Neural crest cell (in vitro differentiated cells): ENCODE results near the gene LTB. TPM values are rescaled to one million over a fixed set of nuclear protein-coding genes. Genes with fewer than 3 reads are reported as not detected.
A peak's percentile ranks its signal among the peaks of the same experiment; 100 is the strongest.

ENCODE experiments used
- DNase-seq: peaks from one replicate; pipeline ENCODE4 v3.0.0; 2021; ENCODE audit warnings: low read depth, mixed read lengths, low spot score
- H3K27ac Mint-ChIP-seq: one replicate; pipeline ENCODE4 v1.8.0; 2021; ENCODE audit warnings: mild to moderate bottlenecking, mixed read lengths; ENCODE audit not compliant: unreplicated experiment
- H3K27me3 Mint-ChIP-seq: 2 replicates; pipeline ENCODE4 v1.8.0; 2021; ENCODE audit warnings: low read depth, mild to moderate bottlenecking, mixed read lengths
- H3K36me3 Mint-ChIP-seq: 2 replicates; pipeline ENCODE4 v1.8.0; 2021; ENCODE audit warnings: low read depth, mild to moderate bottlenecking, mixed read lengths
- H3K4me1 Mint-ChIP-seq: 2 replicates; pipeline ENCODE4 v1.8.0; 2021; ENCODE audit warnings: mixed read lengths
- H3K4me3 Mint-ChIP-seq: one replicate; pipeline ENCODE4 v1.8.0; 2021; ENCODE audit warnings: mild to moderate bottlenecking, mixed read lengths
- H3K9me3 Mint-ChIP-seq: 2 replicates; pipeline ENCODE4 v1.8.0; 2021; ENCODE audit warnings: mixed read lengths
- total RNA-seq: library from RNA; stranded (reverse); gene quantifications from 2 replicates; pipeline ENCODE4 v1.2.1, GENCODE V29; 2021
- TF ChIP-seq, protein P1 (sequence below): fragments of 200-600 bp; sonication (generic); conservative IDR thresholded peaks from 2 replicates; pipeline ENCODE4 v1.5.0; 2021; ENCODE audit warnings: antibody characterized with exemption, mild to moderate bottlenecking

The LTB gene
- total RNA-seq, 1 donor from 2014 or later, result not detected

DNA sequence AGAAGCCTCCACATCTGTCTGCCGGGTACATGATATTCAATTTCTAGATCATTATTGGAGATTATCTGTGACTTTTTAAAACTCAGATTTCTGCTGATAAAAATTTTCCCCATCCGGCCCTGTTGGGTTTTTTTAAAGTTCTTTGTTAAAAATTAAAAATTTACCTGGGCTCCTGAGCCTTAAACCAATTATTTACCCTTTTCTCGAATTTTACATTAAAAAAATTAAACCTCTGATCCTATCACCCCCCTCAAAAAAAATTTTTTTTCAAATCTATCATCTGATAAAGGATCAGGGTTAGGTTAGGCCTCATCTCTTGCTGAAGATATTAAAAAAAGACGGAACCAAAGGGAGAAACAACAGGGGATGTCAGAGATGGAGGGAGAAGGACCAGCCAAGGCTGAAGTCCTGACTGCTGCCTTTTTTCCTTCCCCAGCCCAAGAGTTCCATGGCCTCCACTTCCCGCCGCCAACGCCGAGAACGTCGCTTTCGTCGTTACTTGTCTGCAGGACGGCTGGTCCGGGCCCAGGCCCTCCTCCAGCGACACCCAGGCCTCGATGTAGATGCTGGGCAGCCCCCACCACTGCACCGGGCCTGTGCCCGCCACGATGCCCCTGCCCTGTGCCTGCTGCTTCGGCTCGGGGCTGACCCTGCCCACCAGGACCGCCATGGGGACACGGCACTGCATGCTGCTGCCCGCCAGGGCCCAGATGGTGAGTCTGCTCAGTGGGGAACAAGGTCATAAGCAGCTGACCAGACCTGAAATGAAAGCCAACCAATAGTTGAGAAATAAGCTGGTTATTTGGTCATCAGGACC is 34.3 kb downstream of the LTB start:
- DNase-seq, result no peak
- TF ChIP-seq, protein P1, sequence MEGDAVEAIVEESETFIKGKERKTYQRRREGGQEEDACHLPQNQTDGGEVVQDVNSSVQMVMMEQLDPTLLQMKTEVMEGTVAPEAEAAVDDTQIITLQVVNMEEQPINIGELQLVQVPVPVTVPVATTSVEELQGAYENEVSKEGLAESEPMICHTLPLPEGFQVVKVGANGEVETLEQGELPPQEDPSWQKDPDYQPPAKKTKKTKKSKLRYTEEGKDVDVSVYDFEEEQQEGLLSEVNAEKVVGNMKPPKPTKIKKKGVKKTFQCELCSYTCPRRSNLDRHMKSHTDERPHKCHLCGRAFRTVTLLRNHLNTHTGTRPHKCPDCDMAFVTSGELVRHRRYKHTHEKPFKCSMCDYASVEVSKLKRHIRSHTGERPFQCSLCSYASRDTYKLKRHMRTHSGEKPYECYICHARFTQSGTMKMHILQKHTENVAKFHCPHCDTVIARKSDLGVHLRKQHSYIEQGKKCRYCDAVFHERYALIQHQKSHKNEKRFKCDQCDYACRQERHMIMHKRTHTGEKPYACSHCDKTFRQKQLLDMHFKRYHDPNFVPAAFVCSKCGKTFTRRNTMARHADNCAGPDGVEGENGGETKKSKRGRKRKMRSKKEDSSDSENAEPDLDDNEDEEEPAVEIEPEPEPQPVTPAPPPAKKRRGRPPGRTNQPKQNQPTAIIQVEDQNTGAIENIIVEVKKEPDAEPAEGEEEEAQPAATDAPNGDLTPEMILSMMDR, result no peak
- H3K9me3 Mint-ChIP-seq, result no peaks in the 10 kb centered on the region
- H3K27me3 Mint-ChIP-seq, result no peaks in the 10 kb centered on the region
- peaks cover 40% of the 10 kb centered on the region for H3K4me1 Mint-ChIP-seq
- no peaks in the 10 kb centered on the region for H3K36me3 Mint-ChIP-seq
- peak overlapping the region; percentile 87 for H3K4me3 Mint-ChIP-seq
- peak overlapping the region; percentile 91 for H3K27ac Mint-ChIP-seq

DNA sequence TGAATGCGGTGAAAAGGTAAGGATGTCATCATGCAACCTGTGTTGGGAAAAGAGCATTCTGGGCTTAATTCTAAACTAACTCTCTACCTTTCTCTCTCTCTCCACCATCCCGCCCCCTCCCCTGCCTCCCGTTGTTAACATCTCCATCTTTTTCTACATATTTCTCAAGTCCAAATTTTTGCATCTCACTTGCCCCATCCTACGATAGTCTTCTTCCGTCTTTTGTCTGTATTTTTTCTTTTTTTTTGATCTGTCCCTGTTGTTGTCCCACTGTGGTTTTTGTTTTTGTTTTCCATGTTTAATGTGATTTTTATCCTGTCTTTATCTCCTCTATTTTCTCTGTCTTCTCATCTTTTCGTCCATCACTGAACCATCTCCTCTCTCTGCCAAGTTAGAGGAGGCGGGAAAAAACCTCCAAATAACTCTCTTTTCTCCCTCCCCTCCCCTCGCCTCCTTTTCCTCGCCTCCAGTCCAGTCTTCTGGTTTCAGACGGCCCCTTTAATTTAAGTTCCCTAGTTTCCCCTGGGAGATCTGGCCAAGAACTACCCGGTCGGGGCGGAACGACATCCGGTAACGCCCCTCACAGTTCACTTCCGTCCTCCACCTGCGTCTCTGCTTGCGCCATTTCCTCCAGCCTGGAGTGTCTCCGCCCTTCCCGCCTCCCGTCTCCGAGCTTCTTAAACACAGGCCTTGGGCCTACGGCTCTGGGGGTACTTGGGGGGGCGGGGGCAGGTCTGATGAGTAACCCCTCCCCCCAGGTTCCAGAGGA is 35.1 kb downstream of the LTB start, which contains the start of gene NFKBIL1:
TSS of gene NFKBIL1 (plus strand) at position 651 of the 769 bp plus-strand sequence. CDS start at position 738, 87 bp downstream.
- TF ChIP-seq, protein P1, result peak; percentile 7
- peak within 1 kb of the TSS; percentile 87 for H3K4me3 Mint-ChIP-seq
- H3K27me3 Mint-ChIP-seq, result no peaks in the 10 kb centered on the region
- peak; percentile 79 for DNase-seq
- H3K27ac Mint-ChIP-seq, result peak within 1 kb of the TSS; percentile 91
- H3K4me1 Mint-ChIP-seq, result peaks cover 46% of the 10 kb centered on the region
- no peaks in the 10 kb centered on the region for H3K9me3 Mint-ChIP-seq
- H3K36me3 Mint-ChIP-seq, result no peaks in the 10 kb centered on the region

DNA sequence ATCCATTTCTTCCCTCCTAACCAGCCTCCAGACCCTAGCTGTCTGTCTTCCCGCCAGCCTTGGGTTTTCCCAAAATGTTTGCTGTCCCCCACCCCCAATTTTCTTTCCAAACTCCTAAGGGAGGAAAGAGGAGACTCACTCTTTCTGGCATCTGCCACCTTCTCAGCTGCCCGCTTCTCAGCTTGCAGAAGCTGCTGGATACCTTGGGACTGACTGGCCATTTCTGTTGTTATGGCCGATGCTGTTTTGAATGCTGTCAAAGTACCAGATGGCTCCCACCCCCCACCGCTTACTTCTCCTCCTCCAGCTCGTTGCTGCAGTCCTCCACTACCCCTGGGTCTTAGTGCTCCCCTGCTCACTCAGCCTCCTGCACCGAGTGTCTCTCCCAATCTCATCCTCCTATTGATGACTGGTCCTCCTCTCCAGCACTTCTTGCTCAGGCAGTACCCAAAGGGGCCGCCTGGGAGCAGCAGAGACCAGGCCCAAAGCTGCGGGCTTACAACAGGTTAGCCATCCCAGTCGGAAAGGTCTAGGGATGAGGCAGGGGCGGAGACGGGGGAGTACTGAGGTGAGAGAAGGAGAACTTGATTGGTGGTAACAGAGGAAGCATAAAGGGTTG is 35.8 kb downstream of the LTB start, which contains the start of gene ATP6V1G2:
TSS of gene ATP6V1G2 (minus strand) at position 270 of the 619 bp plus-strand sequence. CDS start at position 221, 49 bp downstream.
- Mint-ChIP-seq H3K27ac (peak within 1 kb of the TSS; percentile 91), H3K27me3 (no peaks in the 10 kb centered on the region), H3K9me3 (no peaks in the 10 kb centered on the region), H3K4me1 (peaks cover 52% of the 10 kb centered on the region), H3K36me3 (peaks cover under 1% of the 10 kb centered on the region), H3K4me3 (peak within 1 kb of the TSS; percentile 87)
- TF ChIP-seq, protein P1, result peak; percentile 96
- peak; percentile 89 for DNase-seq

DNA sequence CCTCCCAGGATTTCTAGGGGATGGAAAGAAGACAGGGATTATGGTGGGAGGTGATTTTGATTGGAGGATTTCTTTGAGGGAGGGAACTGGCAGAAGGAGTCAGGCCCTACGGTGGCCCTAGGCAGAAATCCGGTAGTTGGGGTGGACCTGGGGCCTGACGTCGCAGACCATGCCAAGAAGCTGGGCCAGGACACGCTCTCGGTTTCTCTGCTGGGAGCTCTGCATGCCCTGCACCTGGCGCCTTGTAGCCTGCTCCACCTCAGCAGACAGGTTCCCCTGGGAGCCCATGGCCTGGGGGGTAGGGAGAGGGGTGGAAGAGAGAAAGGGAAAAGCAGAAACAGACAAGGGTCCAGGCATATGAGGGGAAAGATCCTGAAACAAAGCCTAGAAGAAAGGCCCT is 36.9 kb downstream of the LTB start:
- peaks cover 10% of the 10 kb centered on the region for H3K36me3 Mint-ChIP-seq
- H3K27me3 Mint-ChIP-seq, result no peaks in the 10 kb centered on the region

DNA sequence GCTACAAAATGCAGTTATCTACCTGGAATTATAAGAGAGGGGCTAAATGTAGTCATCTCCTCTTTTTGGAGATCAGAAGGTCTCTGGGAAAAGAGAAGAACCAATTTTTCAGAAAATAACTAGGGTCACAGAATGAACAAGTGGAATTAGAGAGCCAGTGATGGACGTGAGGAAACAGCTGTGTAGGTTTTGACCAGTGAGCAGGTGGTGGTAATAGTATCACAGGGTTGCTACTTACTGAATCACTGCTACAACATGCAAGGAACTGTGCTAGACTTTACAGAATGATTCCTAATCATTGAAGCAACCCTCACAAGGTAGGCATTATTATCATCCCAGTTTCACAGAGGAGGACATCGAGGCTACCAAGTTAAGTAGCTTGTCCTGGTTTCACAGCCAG is 37.5 kb downstream of the LTB start:
- Mint-ChIP-seq H3K36me3 (peaks cover 15% of the 10 kb centered on the region), H3K4me3 (peak overlapping the region; percentile 78), H3K27ac (no peak overlapping the region), H3K4me1 (peaks cover 66% of the 10 kb centered on the region), H3K27me3 (no peaks in the 10 kb centered on the region), H3K9me3 (no peaks in the 10 kb centered on the region)
- no peak for DNase-seq
- TF ChIP-seq, protein P1, result no peak

More for the DNA sequence above, 36.9 kb downstream of the LTB start:
- no peaks in the 10 kb centered on the region for H3K9me3 Mint-ChIP-seq
- peak overlapping the region; percentile 87 for H3K4me3 Mint-ChIP-seq
- TF ChIP-seq, protein P1, result no peak
- no peak overlapping the region for H3K27ac Mint-ChIP-seq
- no peak for DNase-seq
- H3K4me1 Mint-ChIP-seq, result peaks cover 60% of the 10 kb centered on the region
